ENCODE data around the gene UIMC1.

The UIMC1 gene

GRCh38 chr5:176980818-176981217, 25.8 kb downstream of the UIMC1 start:
- Histone ChIP-seq H3F3A (ENCODE audit: insufficient read depth) (peaks cover 29% of the 10 kb centered on the region), H3K27me3 (ENCODE audit: low read length) (no peaks in the 10 kb centered on the region), H2AFZ (ENCODE audit: low read depth, low read length, severe bottlenecking) (no peak overlapping the region), H4K20me1 (ENCODE audit: low read depth, low read length) (peaks cover 8% of the 10 kb centered on the region; the same call in 1 of the 2 replicates), H3K9me2 (replicated peaks; ENCODE audit: insufficient read depth, low read length) (no peaks in the 10 kb centered on the region), H3K4me2 (ENCODE audit: low read depth, low read length, poor library complexity, severe bottlenecking) (no peak overlapping the region), H3K9ac (ENCODE audit: low read length) (no peak overlapping the region), H3K36me3 (ENCODE audit: low read length) (peaks cover 32% of the 10 kb centered on the region), H3K79me2 (ENCODE audit: insufficient read depth, low read length) (peaks cover 85% of the 10 kb centered on the region), H3K9me3 (ENCODE audit: insufficient read depth, low read length) (no peaks in the 10 kb centered on the region), H3K27ac (ENCODE audit: low read depth, low read length) (no peak overlapping the region), H3K4me3 (ENCODE audit: insufficient read depth, low read length, poor library complexity, severe bottlenecking) (no peak overlapping the region)
- TF ChIP-seq, protein P1, sequence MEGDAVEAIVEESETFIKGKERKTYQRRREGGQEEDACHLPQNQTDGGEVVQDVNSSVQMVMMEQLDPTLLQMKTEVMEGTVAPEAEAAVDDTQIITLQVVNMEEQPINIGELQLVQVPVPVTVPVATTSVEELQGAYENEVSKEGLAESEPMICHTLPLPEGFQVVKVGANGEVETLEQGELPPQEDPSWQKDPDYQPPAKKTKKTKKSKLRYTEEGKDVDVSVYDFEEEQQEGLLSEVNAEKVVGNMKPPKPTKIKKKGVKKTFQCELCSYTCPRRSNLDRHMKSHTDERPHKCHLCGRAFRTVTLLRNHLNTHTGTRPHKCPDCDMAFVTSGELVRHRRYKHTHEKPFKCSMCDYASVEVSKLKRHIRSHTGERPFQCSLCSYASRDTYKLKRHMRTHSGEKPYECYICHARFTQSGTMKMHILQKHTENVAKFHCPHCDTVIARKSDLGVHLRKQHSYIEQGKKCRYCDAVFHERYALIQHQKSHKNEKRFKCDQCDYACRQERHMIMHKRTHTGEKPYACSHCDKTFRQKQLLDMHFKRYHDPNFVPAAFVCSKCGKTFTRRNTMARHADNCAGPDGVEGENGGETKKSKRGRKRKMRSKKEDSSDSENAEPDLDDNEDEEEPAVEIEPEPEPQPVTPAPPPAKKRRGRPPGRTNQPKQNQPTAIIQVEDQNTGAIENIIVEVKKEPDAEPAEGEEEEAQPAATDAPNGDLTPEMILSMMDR (IDR thresholded peaks at IDR 0.05; ENCODE audit: insufficient read depth, low read length, poor library complexity, severe bottlenecking), result no peak
- no peak for TF ChIP-seq EZH2phosphoT487 (conservative IDR thresholded peaks at IDR 0.05; ENCODE audit: low read length)

GRCh38 chr5:176979669-176980068, 26.9 kb downstream of the UIMC1 start:
- H3K9me3 ChIP-seq (ENCODE audit: insufficient read depth, low read length), result no peaks in the 10 kb centered on the region
- peaks cover 8% of the 10 kb centered on the region; the same call in 1 of the 2 replicates for H4K20me1 ChIP-seq (ENCODE audit: low read depth, low read length)
- H2AFZ ChIP-seq (ENCODE audit: low read depth, low read length, severe bottlenecking), result no peak overlapping the region
- no peak for TF ChIP-seq EZH2phosphoT487 (conservative IDR thresholded peaks at IDR 0.05; ENCODE audit: low read length)
- TF ChIP-seq, protein P1 (IDR thresholded peaks at IDR 0.05; ENCODE audit: insufficient read depth, low read length, poor library complexity, severe bottlenecking), result no peak
- peaks cover 32% of the 10 kb centered on the region for H3K36me3 ChIP-seq (ENCODE audit: low read length)
- H3K9me2 ChIP-seq (replicated peaks; ENCODE audit: insufficient read depth, low read length), result no peaks in the 10 kb centered on the region
- no peaks in the 10 kb centered on the region for H3K27me3 ChIP-seq (ENCODE audit: low read length)
- H3K79me2 ChIP-seq (ENCODE audit: insufficient read depth, low read length), result peaks cover 80% of the 10 kb centered on the region
- no peak overlapping the region for H3K4me3 ChIP-seq (ENCODE audit: insufficient read depth, low read length, poor library complexity, severe bottlenecking)
- no peak overlapping the region for H3K27ac ChIP-seq (ENCODE audit: low read depth, low read length)
- H3K4me2 ChIP-seq (ENCODE audit: low read depth, low read length, poor library complexity, severe bottlenecking), result no peak overlapping the region
- H3F3A ChIP-seq (ENCODE audit: insufficient read depth), result peaks cover 25% of the 10 kb centered on the region
- H3K9ac ChIP-seq (ENCODE audit: low read length), result no peak overlapping the region

DNA sequence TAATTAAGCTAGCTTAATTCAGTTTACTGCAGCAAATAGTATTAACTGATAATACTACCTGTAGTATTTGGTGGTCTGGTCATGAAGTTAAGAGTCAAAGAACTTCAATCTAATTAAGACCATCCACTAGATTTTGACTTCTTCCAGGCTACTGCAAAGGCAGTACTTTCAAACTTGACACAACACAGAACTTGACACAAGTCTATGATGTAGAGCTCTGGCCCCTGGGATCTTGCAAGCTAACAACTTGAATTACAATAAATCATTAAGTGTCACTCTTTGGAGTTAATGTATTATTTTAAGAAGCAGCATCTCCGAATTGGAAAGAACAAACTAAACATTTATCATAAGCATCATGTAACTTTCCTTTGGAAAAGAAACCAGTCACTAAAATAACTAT, 40.9 kb downstream of the UIMC1 start:
- no peak overlapping the region for H2AFZ ChIP-seq (ENCODE audit: low read depth, low read length, severe bottlenecking)
- no peaks in the 10 kb centered on the region for H4K20me1 ChIP-seq (ENCODE audit: low read depth, low read length)
- no peak overlapping the region for H3K4me3 ChIP-seq (ENCODE audit: insufficient read depth, low read length, poor library complexity, severe bottlenecking)
- no peaks in the 10 kb centered on the region for H3K9me3 ChIP-seq (ENCODE audit: insufficient read depth, low read length)
- no peak overlapping the region for H3K9ac ChIP-seq (ENCODE audit: low read length)
- peaks cover 9% of the 10 kb centered on the region; the same call in 1 of the 2 replicates for H3F3A ChIP-seq (ENCODE audit: insufficient read depth)
- no peak overlapping the region for H3K27ac ChIP-seq (ENCODE audit: low read depth, low read length)
- H3K9me2 ChIP-seq (replicated peaks; ENCODE audit: insufficient read depth, low read length), result no peaks in the 10 kb centered on the region
- no peak overlapping the region for H3K4me2 ChIP-seq (ENCODE audit: low read depth, low read length, poor library complexity, severe bottlenecking)
- H3K79me2 ChIP-seq (ENCODE audit: insufficient read depth, low read length), result 0 out of 2 replicates have a peak, but pooled peaks cover 3% of the 10 kb centered on the region
- no peaks in the 10 kb centered on the region for H3K27me3 ChIP-seq (ENCODE audit: low read length)
- no peak for TF ChIP-seq EZH2phosphoT487 (conservative IDR thresholded peaks at IDR 0.05; ENCODE audit: low read length)
- TF ChIP-seq, protein P1 (IDR thresholded peaks at IDR 0.05; ENCODE audit: insufficient read depth, low read length, poor library complexity, severe bottlenecking), result no peak
- peaks cover 25% of the 10 kb centered on the region for H3K36me3 ChIP-seq (ENCODE audit: low read length)

Data from SU-DHL-6 (cell line).